PC-9 (cell line): ENCODE data around the gene KCTD2. TPM values are rescaled to one million over a fixed set of nuclear protein-coding genes. Genes with fewer than 3 reads are reported as not detected.

Source experiments
- BruUV-seq: library from RNA; stranded (reverse); fragments of 400-500 nt; replicated peaks from 2 replicates; lab custom pipeline; 2021; lab: Mats Ljungman, UMichigan
- CTCF ChIA-PET: fragments of 300-600 bp; sonication (Branson Sonifier 250); formaldehyde crosslinking; loops from one replicate; lab custom pipeline; 2022; ENCODE audit warnings: antibody characterized with exemption; lab: Charles Lee
- POLR2A ChIA-PET: fragments of 300-600 bp; sonication (Branson Sonifier 250); formaldehyde crosslinking; loops from one replicate; lab custom pipeline; 2022; ENCODE audit warnings: antibody characterized with exemption; ENCODE audit not compliant: unreplicated experiment; lab: Charles Lee
- DNase-seq, 2 experiments: peaks; one replicate each; pipeline versions ENCODE4 v3.0.0 to v3.0.0-alpha.2; 2015 to 2022; ENCODE audit warnings: mixed read lengths in 1 of 2
- H2AFZ ChIP-seq: fragments of 200-600 bp; sonication (generic); 2 replicates; pipeline ENCODE4 v1.8.1; 2017; ENCODE audit warnings: antibody characterized with exemption
- H3F3A ChIP-seq: fragments of 200-600 bp; sonication (generic); 2 replicates; pipeline ENCODE4 v1.8.1; 2017; ENCODE audit warnings: antibody characterized with exemption, mild to moderate bottlenecking, low read depth; ENCODE audit not compliant: insufficient read depth
- H3K27ac ChIP-seq: fragments of 200-600 bp; sonication (generic); 2 replicates; pipeline ENCODE4 v1.6.1; 2016; ENCODE audit warnings: mixed run types
- H3K27me3 ChIP-seq: fragments of 200-600 bp; sonication (generic); 2 replicates; pipeline ENCODE4 v1.6.1; 2016; ENCODE audit warnings: low read depth, mixed run types; ENCODE audit not compliant: insufficient read depth
- H3K36me3 ChIP-seq: fragments of 200-600 bp; sonication (generic); 2 replicates; pipeline ENCODE4 v1.6.1; 2016; ENCODE audit warnings: low read depth, mixed run types
- H3K4me1 ChIP-seq: fragments of 200-600 bp; sonication (generic); replicated peaks from 2 replicates; pipeline ENCODE4 v1.6.1; 2016; ENCODE audit warnings: mixed run types; ENCODE audit not compliant: insufficient read depth
- H3K4me2 ChIP-seq: fragments of 200-600 bp; sonication (generic); 2 replicates; pipeline ENCODE4 v1.6.1; 2017; ENCODE audit warnings: mixed run types
- H3K4me3 ChIP-seq: fragments of 200-600 bp; sonication (generic); 2 replicates; pipeline ENCODE4 v1.6.1; 2016; ENCODE audit warnings: mixed run types
- H3K79me2 ChIP-seq: fragments of 200-600 bp; sonication (generic); 2 replicates; pipeline ENCODE4 v1.6.1; 2017; ENCODE audit warnings: low read depth, mixed run types
- H3K9me2 ChIP-seq: fragments of 200-600 bp; sonication (generic); 2 replicates; pipeline ENCODE4 v1.8.1; 2017; ENCODE audit warnings: mild to moderate bottlenecking; ENCODE audit not compliant: insufficient read depth
- H3K9me3 ChIP-seq: fragments of 200-600 bp; sonication (generic); 2 replicates; pipeline ENCODE4 v1.8.1; 2016; ENCODE audit warnings: low read depth; ENCODE audit not compliant: insufficient read depth
- H4K20me1 ChIP-seq: fragments of 200-600 bp; sonication (generic); 2 replicates; pipeline ENCODE4 v1.8.1; 2017; ENCODE audit not compliant: insufficient read depth
- CTCF ChIP-seq: fragments of 200-600 bp; sonication (generic); conservative IDR thresholded peaks from 2 replicates; pipeline ENCODE4 v1.6.1; 2017; ENCODE audit warnings: mixed run types, antibody characterized with exemption, mild to moderate bottlenecking, moderate library complexity
- EZH2 ChIP-seq: fragments of 200-600 bp; sonication (generic); IDR thresholded peaks from 2 replicates; pipeline ENCODE4 v1.8.0; 2017; ENCODE audit warnings: antibody characterized with exemption, low read depth
- intact Hi-C: fragments of 100-400 bp; cut with micrococcal nuclease; formaldehyde crosslinking; loops from one replicate; pipeline ENCODE4 v1.10.0; 2022; ENCODE audit not compliant: unreplicated experiment
- total RNA-seq: library from RNA; stranded (reverse); gene quantifications from 2 replicates; pipeline ENCODE4 v1.2.3, GENCODE V29; 2021

Gene KCTD2
- total RNA-seq, 1 experiment from 2014 or later: 18.6 TPM

- Histone ChIP-seq H3K4me2 (peak overlapping the region; percentile 72), H2AFZ (peak overlapping the region; percentile 83; the same call in 1 of the 2 replicates), H3F3A (peaks cover 43% of the 10 kb centered on the region), H3K9me2 (no peaks in the 10 kb centered on the region), H3K27me3 (no peaks in the 10 kb centered on the region), H3K36me3 (no peaks in the 10 kb centered on the region), H4K20me1 (no peaks in the 10 kb centered on the region), H3K27ac (no peak overlapping the region), H3K79me2 (no peaks in the 10 kb centered on the region), H3K4me1 (peaks cover 36% of the 10 kb centered on the region), H3K4me3 (peak overlapping the region; percentile 98), H3K9me3 (no peaks in the 10 kb centered on the region)
- no peak for TF ChIP-seq CTCF
- TF ChIP-seq EZH2: no peak
- CTCF ChIA-PET: no interaction called here
- intact Hi-C loops: loop anchor here (2.0 to 10.0 kb wide), 2 partner anchors 64 to 172 kb away; partner anchors contain the start of gene NUP85
- BruUV-seq: no TSS peak
- DNase-seq: no peak
- POLR2A ChIA-PET: interaction anchor here (0.8 kb wide), 1 partner anchor 21 kb away, joined by 6 read pairs; no protein-coding TSS in a partner anchor
Measured at GRCh38 chr17:75032720-75033280, 14.2 kb upstream of the KCTD2 start.

GRCh38 chr17:75033346-75034235 lies 13.4 kb upstream of the KCTD2 start:
- TF ChIP-seq EZH2 (no peak), CTCF (no peak)
- H3F3A ChIP-seq: peaks cover 36% of the 10 kb centered on the region
- no peaks in the 10 kb centered on the region for H3K79me2 ChIP-seq
- H3K36me3 ChIP-seq: peaks cover 4% of the 10 kb centered on the region; the same call in 1 of the 2 replicates
- peak overlapping the region; percentile 90 for H3K27ac ChIP-seq
- peak; percentile 86 to 96 for DNase-seq
- H3K9me2 ChIP-seq: no peaks in the 10 kb centered on the region
- peaks cover 30% of the 10 kb centered on the region for H3K4me1 ChIP-seq
- peak overlapping the region; percentile 100 for H2AFZ ChIP-seq
- POLR2A ChIA-PET: no interaction called here
- intact Hi-C loops: loop anchor here (1.0 to 10.0 kb wide), 5 partner anchors 20 to 171 kb away; partner anchors contain the start of gene NUP85
- no TSS peak for BruUV-seq
- H3K27me3 ChIP-seq: no peaks in the 10 kb centered on the region
- H3K9me3 ChIP-seq: no peaks in the 10 kb centered on the region
- peak overlapping the region; percentile 98 for H3K4me3 ChIP-seq
- H3K4me2 ChIP-seq: peak overlapping the region; percentile 72
- CTCF ChIA-PET: no interaction called here
- H4K20me1 ChIP-seq: no peaks in the 10 kb centered on the region

- H3K9me2 ChIP-seq: no peaks in the 10 kb centered on the region
- H3K4me1 ChIP-seq: peaks cover 30% of the 10 kb centered on the region
- no peaks in the 10 kb centered on the region for H3K9me3 ChIP-seq
- POLR2A ChIA-PET: interaction anchor here (0.7 kb wide), 1 partner anchor 161 kb away, joined by 4 read pairs; no protein-coding TSS in a partner anchor
- H3K36me3 ChIP-seq: peaks cover 4% of the 10 kb centered on the region; the same call in 1 of the 2 replicates
- H3K27me3 ChIP-seq: no peaks in the 10 kb centered on the region
- intact Hi-C loops: loop anchor here (1.0 to 10.0 kb wide), 4 partner anchors 21 to 170 kb away; partner anchors contain the start of gene NUP85
- H3F3A ChIP-seq: peaks cover 40% of the 10 kb centered on the region
- H3K4me3 ChIP-seq: peak overlapping the region; percentile 98
- TF ChIP-seq EZH2: no peak
- peak; percentile 45; the same call in 1 of the 2 replicates for TF ChIP-seq CTCF
- CTCF ChIA-PET: no interaction called here
- peak; percentile 88 for DNase-seq
- no peaks in the 10 kb centered on the region for H3K79me2 ChIP-seq
- TSS peak; percentile 43 for BruUV-seq
- H2AFZ ChIP-seq: peak overlapping the region; percentile 100
- H3K4me2 ChIP-seq: peak overlapping the region; percentile 72
- H3K27ac ChIP-seq: peak overlapping the region; percentile 90
- H4K20me1 ChIP-seq: no peaks in the 10 kb centered on the region
Measured at GRCh38 chr17:75034236-75034908, 12.7 kb upstream of the KCTD2 start.
